SKM-1 (cell line): Measurements from ENCODE around the gene TNS2.

Experiments
- DNase-seq: peaks from one replicate; lab custom pipeline; 2025; ENCODE audit not compliant: unreplicated experiment; lab: John Stamatoyannopoulos, UW

TNS2 gene

GRCh38 chr12:53056296-53056695, 6.4 kb downstream of the TNS2 start:
- DNase-seq = no peak

- no peak for DNase-seq
Measured at GRCh38 chr12:53056901-53057300, 7.0 kb downstream of the TNS2 start.

GRCh38 chr12:53057816-53058500, 8.1 kb downstream of the TNS2 start:
- no peak for DNase-seq

- DNase-seq = no peak
Measured at GRCh38 chr12:53058674-53059433, 9.0 kb downstream of the TNS2 start.

GRCh38 chr12:53059434-53060063, 9.7 kb downstream of the TNS2 start:
- no peak for DNase-seq

GRCh38 chr12:53060064-53060720, 10.3 kb downstream of the TNS2 start:
- DNase-seq = no peak

- DNase-seq = no peak
Measured at GRCh38 chr12:53060721-53061276, 10.9 kb downstream of the TNS2 start.

GRCh38 chr12:53061404-53062010, 11.6 kb downstream of the TNS2 start:
- no peak for DNase-seq

GRCh38 chr12:53062011-53062961, 12.4 kb downstream of the TNS2 start:
- DNase-seq = no peak

GRCh38 chr12:53062977-53063707, 13.3 kb downstream of the TNS2 start:
- DNase-seq = no peak

GRCh38 chr12:53063708-53064612, 14.1 kb downstream of the TNS2 start:
- no peak for DNase-seq

- no peak for DNase-seq
Measured at GRCh38 chr12:53064613-53065436, 15.0 kb downstream of the TNS2 start.

GRCh38 chr12:53065470-53065869, 15.6 kb downstream of the TNS2 start:
- no peak for DNase-seq

- DNase-seq = no peak
Measured at GRCh38 chr12:53065975-53066931, 16.4 kb downstream of the TNS2 start.

- DNase-seq = no peak
Measured at GRCh38 chr12:53067074-53067992, 17.5 kb downstream of the TNS2 start.
